ENCODE results near the gene HOGA1. TPM values are rescaled to one million over a fixed set of nuclear protein-coding genes. Genes with fewer than 3 reads are reported as not detected.
A peak's percentile ranks its signal among the peaks of the same experiment; 100 is the strongest.

Gene HOGA1
- total and polyA plus RNA-seq, 2 of the 13 experiments (the other 11 are each of a cell fraction or from before 2014, with no cell fraction given) = 7.6 to 19.5 TPM

- no peak for TF ChIP-seq ZBTB40 (IDR thresholded peaks at IDR 0.05)
- TF ChIP-seq ZBTB40 (CRISPR knock-in tag; IDR thresholded peaks at IDR 0.05) = no peak
- 0 out of 2 replicates have a peak, but pooled peaks have one; percentile 8 for TF ChIP-seq THRA (CRISPR knock-in tag; IDR thresholded peaks at IDR 0.05; ENCODE audit: borderline replicate concordance)
- TF ChIP-seq HOMEZ (CRISPR knock-in tag; IDR thresholded peaks at IDR 0.05; ENCODE audit: low read depth) = peak; percentile 38; the same call in 1 of the 2 replicates
- no peak for TF ChIP-seq CBX5 (CRISPR knock-in tag; IDR thresholded peaks at IDR 0.05; ENCODE audit: borderline replicate concordance)
- TF ChIP-seq DRAP1 (CRISPR knock-in tag; IDR thresholded peaks at IDR 0.05) = no peak
- no peak for TF ChIP-seq ISL2 (CRISPR knock-in tag; IDR thresholded peaks at IDR 0.05)
- TF ChIP-seq ZNF574 (CRISPR knock-in tag; IDR thresholded peaks at IDR 0.05) = 0 out of 2 replicates have a peak, but pooled peaks have one; percentile 13
Measured at GRCh38 chr10:97584060-97584797, at the start of gene HOGA1 (continued).

Measured in HepG2 (cell line).